MM.1S (cell line): ENCODE measurements around the gene TJAP1.

Experiments used
- DNase-seq: peaks from one replicate; pipeline ENCODE4 v3.0.0-alpha.2; 2015
- H2AFZ ChIP-seq: fragments of 300-600 bp; sonication (generic); 2 replicates; pipeline ENCODE4 v1.6.0; 2016; ENCODE audit warnings: antibody characterized with exemption, low read length
- H3F3A ChIP-seq: fragments of 300-600 bp; sonication (generic); 2 replicates; pipeline ENCODE4 v1.6.1; 2016; ENCODE audit warnings: mild to moderate bottlenecking, antibody characterized with exemption, low read length, moderate library complexity, mixed read lengths; ENCODE audit not compliant: insufficient read depth
- H3K27ac ChIP-seq: fragments of 300-600 bp; sonication (generic); 2 replicates; pipeline ENCODE4 v1.5.1; 2016; ENCODE audit warnings: mild to moderate bottlenecking, low read length
- H3K27me3 ChIP-seq: fragments of 300-600 bp; sonication (generic); replicated peaks from 2 replicates; pipeline ENCODE4 v1.6.0; 2016; ENCODE audit warnings: low read length; ENCODE audit not compliant: insufficient read depth
- H3K36me3 ChIP-seq: fragments of 300-600 bp; sonication (generic); replicated peaks from 2 replicates; pipeline ENCODE4 v1.6.1; 2016; ENCODE audit warnings: mild to moderate bottlenecking, low read length, mixed read lengths; ENCODE audit not compliant: insufficient read depth
- H3K4me1 ChIP-seq: fragments of 300-600 bp; sonication (generic); 2 replicates; pipeline ENCODE4 v1.6.1; 2016; ENCODE audit warnings: low read length, mixed read lengths
- H3K4me2 ChIP-seq: fragments of 300-600 bp; sonication (generic); 2 replicates; pipeline ENCODE4 v1.6.0; 2016; ENCODE audit warnings: low read depth, low read length
- H3K4me3 ChIP-seq: fragments of 300-600 bp; sonication (generic); 2 replicates; pipeline ENCODE4 v1.5.1; 2016; ENCODE audit warnings: low read length, mixed read lengths
- H3K79me2 ChIP-seq: fragments of 300-600 bp; sonication (generic); 2 replicates; pipeline ENCODE4 v1.6.1; 2016; ENCODE audit warnings: mixed run types, low read length, mixed read lengths
- H3K9ac ChIP-seq: fragments of 300-600 bp; sonication (generic); 2 replicates; pipeline ENCODE4 v1.6.1; 2016; ENCODE audit warnings: low read length, mixed read lengths
- H3K9me2 ChIP-seq: fragments of 300-600 bp; sonication (generic); replicated peaks from 2 replicates; pipeline ENCODE4 v1.6.1; 2016; ENCODE audit warnings: mild to moderate bottlenecking, low read length, mixed read lengths; ENCODE audit not compliant: insufficient read depth
- H3K9me3 ChIP-seq: fragments of 300-600 bp; sonication (generic); replicated peaks from 2 replicates; pipeline ENCODE4 v1.6.1; 2016; ENCODE audit warnings: mild to moderate bottlenecking, low read length, mixed read lengths; ENCODE audit not compliant: insufficient read depth
- H4K20me1 ChIP-seq: fragments of 300-600 bp; sonication (generic); 2 replicates; pipeline ENCODE4 v1.6.1; 2016; ENCODE audit warnings: mild to moderate bottlenecking, low read length, moderate library complexity, mixed read lengths; ENCODE audit not compliant: insufficient read depth
- EZH2 ChIP-seq: fragments of 300-600 bp; sonication (generic); optimal IDR thresholded peaks from 2 replicates; pipeline ENCODE3; 2017; ENCODE audit warnings: low read depth, mild to moderate bottlenecking, antibody characterized with exemption, low read length, mixed read lengths
- EZH2phosphoT487 ChIP-seq: fragments of 300-600 bp; sonication (generic); IDR thresholded peaks from 2 replicates; pipeline ENCODE4 v1.6.1; 2018; ENCODE audit warnings: antibody characterized with exemption, low read length
- TF ChIP-seq, protein P1 (sequence below): fragments of 300-600 bp; sonication (generic); IDR thresholded peaks from 2 replicates; pipeline ENCODE4 v1.5.1; 2016; ENCODE audit warnings: antibody characterized with exemption, low read length, mixed read lengths

TJAP1 gene

DNA sequence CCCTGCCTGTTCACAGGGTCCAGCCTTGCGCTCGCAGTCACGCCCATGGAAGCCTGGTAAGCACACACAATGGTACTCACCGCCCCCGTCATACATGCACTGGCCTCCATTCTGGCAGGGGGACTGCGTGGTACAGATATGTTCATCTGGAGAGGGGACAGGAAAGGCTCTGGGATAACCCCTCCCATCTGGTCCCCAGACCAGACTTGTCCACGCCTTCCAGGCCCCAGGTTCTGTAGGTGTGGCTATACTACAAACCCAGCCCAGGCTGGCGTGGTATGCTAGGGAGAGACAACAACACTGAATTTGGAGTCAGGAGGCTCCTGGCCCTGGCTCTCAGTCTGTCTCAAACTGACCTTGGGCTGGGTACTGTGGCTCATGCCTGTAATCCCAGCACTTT is 25.4 kb upstream of the TJAP1 start:
- no peak for TF ChIP-seq EZH2phosphoT487
- TF ChIP-seq, protein P1, sequence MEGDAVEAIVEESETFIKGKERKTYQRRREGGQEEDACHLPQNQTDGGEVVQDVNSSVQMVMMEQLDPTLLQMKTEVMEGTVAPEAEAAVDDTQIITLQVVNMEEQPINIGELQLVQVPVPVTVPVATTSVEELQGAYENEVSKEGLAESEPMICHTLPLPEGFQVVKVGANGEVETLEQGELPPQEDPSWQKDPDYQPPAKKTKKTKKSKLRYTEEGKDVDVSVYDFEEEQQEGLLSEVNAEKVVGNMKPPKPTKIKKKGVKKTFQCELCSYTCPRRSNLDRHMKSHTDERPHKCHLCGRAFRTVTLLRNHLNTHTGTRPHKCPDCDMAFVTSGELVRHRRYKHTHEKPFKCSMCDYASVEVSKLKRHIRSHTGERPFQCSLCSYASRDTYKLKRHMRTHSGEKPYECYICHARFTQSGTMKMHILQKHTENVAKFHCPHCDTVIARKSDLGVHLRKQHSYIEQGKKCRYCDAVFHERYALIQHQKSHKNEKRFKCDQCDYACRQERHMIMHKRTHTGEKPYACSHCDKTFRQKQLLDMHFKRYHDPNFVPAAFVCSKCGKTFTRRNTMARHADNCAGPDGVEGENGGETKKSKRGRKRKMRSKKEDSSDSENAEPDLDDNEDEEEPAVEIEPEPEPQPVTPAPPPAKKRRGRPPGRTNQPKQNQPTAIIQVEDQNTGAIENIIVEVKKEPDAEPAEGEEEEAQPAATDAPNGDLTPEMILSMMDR, result no peak
- no peak for TF ChIP-seq EZH2
- no peaks in the 10 kb centered on the region for H3F3A ChIP-seq
- no peak for DNase-seq
- no peak overlapping the region for H3K9ac ChIP-seq
- no peak overlapping the region for H3K4me3 ChIP-seq
- no peaks in the 10 kb centered on the region for H3K79me2 ChIP-seq
- H3K36me3 ChIP-seq, result no peaks in the 10 kb centered on the region
- no peak overlapping the region for H2AFZ ChIP-seq
- no peaks in the 10 kb centered on the region for H3K9me3 ChIP-seq
- H3K4me1 ChIP-seq, result no peaks in the 10 kb centered on the region
- H3K27me3 ChIP-seq, result peaks cover 14% of the 10 kb centered on the region
- H3K4me2 ChIP-seq, result no peak overlapping the region
- H3K9me2 ChIP-seq, result no peaks in the 10 kb centered on the region
- no peaks in the 10 kb centered on the region for H4K20me1 ChIP-seq
- no peak overlapping the region for H3K27ac ChIP-seq

DNA sequence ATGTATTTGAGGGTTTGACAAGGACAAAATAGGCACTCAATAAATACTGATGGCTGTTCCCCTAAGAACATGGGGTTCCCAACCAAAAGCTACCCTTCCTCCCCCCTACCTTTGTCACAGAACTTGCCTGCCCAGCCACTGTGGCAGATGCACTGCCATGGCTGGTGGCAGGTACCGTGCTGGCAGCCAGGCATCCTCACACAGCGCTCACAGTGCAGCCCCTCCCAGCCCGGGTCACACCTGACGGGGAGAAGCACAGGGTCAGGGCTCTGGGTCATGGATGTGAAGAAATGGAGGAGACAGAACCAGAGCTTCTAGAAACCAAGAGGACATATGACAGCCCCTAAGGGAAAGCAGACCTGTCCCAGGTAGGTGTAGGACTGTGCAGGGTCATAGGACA is 24.5 kb upstream of the TJAP1 start:
- Histone ChIP-seq H3K4me3 (no peak overlapping the region), H3K4me1 (no peaks in the 10 kb centered on the region), H3K9me2 (no peaks in the 10 kb centered on the region), H3K79me2 (no peaks in the 10 kb centered on the region), H3K36me3 (no peaks in the 10 kb centered on the region), H2AFZ (no peak overlapping the region), H3K27ac (no peak overlapping the region), H3K4me2 (no peak overlapping the region), H3K9me3 (no peaks in the 10 kb centered on the region), H4K20me1 (no peaks in the 10 kb centered on the region), H3F3A (no peaks in the 10 kb centered on the region), H3K27me3 (peaks cover 16% of the 10 kb centered on the region), H3K9ac (no peak overlapping the region)
- no peak for TF ChIP-seq EZH2phosphoT487
- TF ChIP-seq, protein P1, result no peak
- TF ChIP-seq EZH2, result no peak
- no peak for DNase-seq

DNA sequence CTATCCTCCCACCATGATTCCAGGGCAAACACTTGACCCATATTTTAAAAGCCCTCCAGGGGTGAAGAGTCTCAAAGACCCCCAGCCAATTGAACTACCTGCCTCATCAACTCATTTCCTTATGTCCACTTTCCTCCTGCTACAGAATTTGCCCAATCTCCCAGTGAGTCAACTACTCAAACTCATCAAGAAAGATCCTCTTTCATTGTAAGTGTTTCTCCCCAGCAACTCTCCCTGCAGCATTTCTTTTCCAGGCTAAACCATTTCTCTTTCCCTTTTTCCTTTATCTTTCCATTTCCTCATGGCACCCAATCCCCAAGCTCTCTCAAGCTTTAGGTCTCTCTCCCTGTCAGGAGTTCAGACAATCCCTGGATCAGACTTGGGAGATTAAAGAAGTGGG is 23.5 kb upstream of the TJAP1 start:
- no peak for TF ChIP-seq EZH2phosphoT487
- TF ChIP-seq EZH2, result no peak
- TF ChIP-seq, protein P1, result no peak
- Histone ChIP-seq H3K4me1 (no peaks in the 10 kb centered on the region), H3K9ac (no peak overlapping the region), H3K4me3 (no peak overlapping the region), H3K27ac (no peak overlapping the region), H3K9me2 (no peaks in the 10 kb centered on the region), H3K79me2 (no peaks in the 10 kb centered on the region), H3F3A (no peaks in the 10 kb centered on the region), H2AFZ (no peak overlapping the region), H3K36me3 (no peaks in the 10 kb centered on the region), H4K20me1 (no peaks in the 10 kb centered on the region), H3K4me2 (no peak overlapping the region), H3K27me3 (peaks cover 16% of the 10 kb centered on the region), H3K9me3 (no peaks in the 10 kb centered on the region)
- no peak for DNase-seq
